ENCODE results near the gene ZNF668.

- TF ChIP-seq CTCF (IDR thresholded peaks at IDR 0.05) = no peak
- no peak for TF ChIP-seq ZFX (IDR thresholded peaks at IDR 0.05; ENCODE audit: borderline replicate concordance)
Measured at GRCh38 chr16:31042866-31043265, 31.2 kb downstream of the ZNF668 start.

All from 22Rv1 (cell line).